HG02798 (cell line): Measurements from ENCODE around the gene SH3PXD2B.
"Not testable (repeated sequence)": the region's sequence is repeated elsewhere in the genome, so short reads cannot be mapped to it uniquely, and the experiment has no call there.

Source experiments
- ATAC-seq: cut with Tn5 transposase; IDR thresholded peaks from one replicate; pipeline ENCODE4 v1.9.1; 2021; ENCODE audit warnings: mild to moderate bottlenecking; ENCODE audit not compliant: unreplicated experiment, poor library complexity

The SH3PXD2B gene

DNA sequence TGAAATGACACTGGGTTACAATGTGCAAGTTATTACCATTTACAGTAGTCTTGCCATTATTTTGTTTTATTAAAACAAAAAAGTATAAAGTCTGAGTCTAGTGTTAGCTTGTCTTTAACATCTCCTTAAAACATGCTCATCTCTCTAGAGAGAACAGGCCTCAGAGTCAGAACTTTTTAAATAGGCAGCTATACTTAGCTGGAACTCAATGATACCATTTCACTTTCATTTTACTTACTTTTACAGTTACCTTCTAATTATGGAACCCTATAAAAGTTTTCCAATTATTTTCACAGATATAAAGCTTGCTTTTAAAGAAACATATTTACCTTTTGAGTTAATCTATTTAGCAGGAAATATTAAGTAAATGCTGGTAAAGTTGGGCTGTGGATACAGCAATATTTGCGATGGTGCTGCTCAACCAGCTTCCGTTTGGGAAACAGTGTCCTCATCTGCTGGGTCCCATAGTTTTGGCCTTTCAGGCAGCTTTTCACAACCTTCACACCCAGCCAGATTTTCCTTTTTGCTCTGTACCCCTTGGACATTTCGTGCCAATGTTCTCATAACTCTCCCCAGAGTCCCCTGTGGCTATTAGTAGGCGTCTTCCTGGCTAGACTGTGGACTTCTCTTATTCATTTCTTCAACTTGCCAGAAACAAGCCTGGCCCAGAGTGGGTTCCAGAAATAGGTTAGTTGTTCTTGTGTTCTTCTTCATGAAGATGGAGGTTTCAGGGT is 134.4 kb downstream of the SH3PXD2B start:
- ATAC-seq, result no peak

GRCh38 chr5:172315587-172316493 is 138.5 kb downstream of the SH3PXD2B start:
- ATAC-seq, result peak; percentile 54

- no peak for ATAC-seq
Observed at GRCh38 chr5:172313915-172314314, 140.4 kb downstream of the SH3PXD2B start.

- no peak for ATAC-seq
Observed at GRCh38 chr5:172312286-172312685, 142.0 kb downstream of the SH3PXD2B start.

GRCh38 chr5:172311605-172312004 is 142.7 kb downstream of the SH3PXD2B start:
- no peak for ATAC-seq

DNA sequence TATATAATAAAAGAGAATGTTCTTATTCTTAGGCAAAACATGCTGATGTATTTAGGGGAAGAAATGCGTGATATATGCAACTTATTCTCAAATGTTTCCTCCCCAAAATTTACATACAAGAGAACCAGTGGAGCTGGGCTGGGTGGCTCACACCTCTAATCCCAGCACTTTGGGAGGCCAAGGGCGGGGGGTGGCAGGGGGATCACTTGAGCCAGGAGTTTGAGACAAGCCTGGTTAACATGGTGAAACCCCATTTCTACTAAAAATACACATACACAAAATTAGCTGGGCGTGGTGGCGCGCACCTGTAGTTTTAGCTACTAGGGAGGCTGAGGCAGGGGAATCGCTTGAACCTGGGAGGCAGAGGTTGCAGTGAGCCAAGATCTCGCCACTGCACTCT is 143.3 kb downstream of the SH3PXD2B start:
- ATAC-seq, result no peak

GRCh38 chr5:172305380-172305779 is 148.9 kb downstream of the SH3PXD2B start:
- ATAC-seq, result no peak

DNA sequence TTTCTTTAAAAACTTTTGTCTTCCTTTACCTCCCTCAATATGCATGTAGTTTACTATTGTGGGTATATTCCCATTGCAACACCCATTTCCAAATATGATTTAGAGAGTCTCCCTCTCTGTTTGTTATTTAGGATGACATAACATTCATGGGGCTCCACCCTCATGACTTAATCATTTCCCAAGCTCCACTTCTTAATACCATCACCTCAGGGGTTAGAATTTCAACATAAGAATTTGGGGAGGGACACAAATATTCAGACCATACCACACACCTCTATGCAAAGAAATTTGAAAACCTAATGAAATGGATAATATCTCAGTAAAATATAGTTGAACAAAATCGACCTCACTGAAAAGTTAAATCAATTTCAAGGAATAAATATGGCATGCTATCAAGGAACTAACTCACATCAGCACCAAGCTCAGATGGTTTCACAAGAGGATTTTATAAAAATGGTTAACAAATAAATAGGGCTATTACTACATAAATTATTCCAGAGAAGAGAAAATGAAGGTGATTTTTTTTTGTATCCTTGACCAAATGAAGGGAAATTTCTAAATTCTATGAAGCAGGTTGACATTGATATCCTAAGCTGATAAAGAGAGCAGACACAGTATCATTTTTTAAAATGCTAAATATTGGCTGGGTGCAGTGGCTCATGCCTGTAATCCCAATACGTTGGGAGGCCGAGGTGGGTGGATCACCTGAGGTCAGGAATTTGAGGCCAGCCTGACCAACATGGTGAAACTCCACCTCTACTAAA is 150.6 kb downstream of the SH3PXD2B start:
- ATAC-seq, result no peak

DNA sequence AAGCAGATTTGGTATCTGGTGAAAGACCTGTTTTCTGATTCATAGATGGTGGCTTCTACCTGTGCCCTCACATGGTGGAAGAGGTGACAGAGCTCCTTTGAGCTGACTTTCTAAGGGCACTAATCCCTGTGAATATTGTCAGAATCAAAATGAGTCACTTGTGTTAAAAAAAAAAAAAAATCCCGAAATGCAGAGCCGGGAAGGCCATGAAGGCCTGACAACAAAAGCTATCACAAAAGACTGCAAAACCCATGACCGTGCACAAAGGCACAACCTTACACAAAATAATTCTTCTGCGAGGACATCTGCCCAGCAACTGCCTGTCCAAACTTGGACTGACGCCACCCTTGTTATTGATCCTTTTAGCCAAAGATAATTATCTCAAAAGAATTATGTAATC is 151.2 kb downstream of the SH3PXD2B start:
- ATAC-seq, result no peak

- ATAC-seq, result no peak
Observed at GRCh38 chr5:172302047-172302710, 152.1 kb downstream of the SH3PXD2B start.

GRCh38 chr5:172299916-172300439 is 154.3 kb downstream of the SH3PXD2B start:
- ATAC-seq, result no peak

GRCh38 chr5:172294831-172295230 is 159.5 kb downstream of the SH3PXD2B start:
- ATAC-seq, result no peak

DNA sequence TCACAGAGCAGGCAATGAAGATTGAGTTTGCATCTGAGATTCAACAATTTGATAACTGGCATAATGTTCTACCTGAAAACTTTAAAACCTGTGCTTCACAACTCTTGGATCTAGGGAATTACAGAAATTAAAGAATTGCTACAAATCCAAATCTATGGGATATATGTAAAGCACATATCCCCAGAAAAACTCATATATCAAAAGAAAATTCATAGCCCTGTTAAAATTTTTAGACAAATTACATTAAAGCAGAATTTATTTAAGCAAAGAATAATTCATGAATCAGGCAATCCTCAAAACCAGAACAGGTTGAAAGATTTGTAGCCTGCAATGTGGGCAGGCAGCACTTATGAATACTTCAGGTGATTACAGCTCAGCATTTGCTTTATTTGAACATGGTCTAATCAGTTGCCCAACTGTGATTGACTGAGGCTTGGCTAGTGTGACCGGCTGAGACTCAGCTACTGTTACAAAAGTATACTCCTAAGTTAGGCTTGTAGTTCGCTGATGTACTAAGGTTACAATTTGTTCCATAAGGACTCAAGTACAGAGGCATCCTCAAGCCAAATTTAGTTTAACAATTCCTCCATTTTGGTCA is 160.5 kb downstream of the SH3PXD2B start:
- no peak for ATAC-seq

DNA sequence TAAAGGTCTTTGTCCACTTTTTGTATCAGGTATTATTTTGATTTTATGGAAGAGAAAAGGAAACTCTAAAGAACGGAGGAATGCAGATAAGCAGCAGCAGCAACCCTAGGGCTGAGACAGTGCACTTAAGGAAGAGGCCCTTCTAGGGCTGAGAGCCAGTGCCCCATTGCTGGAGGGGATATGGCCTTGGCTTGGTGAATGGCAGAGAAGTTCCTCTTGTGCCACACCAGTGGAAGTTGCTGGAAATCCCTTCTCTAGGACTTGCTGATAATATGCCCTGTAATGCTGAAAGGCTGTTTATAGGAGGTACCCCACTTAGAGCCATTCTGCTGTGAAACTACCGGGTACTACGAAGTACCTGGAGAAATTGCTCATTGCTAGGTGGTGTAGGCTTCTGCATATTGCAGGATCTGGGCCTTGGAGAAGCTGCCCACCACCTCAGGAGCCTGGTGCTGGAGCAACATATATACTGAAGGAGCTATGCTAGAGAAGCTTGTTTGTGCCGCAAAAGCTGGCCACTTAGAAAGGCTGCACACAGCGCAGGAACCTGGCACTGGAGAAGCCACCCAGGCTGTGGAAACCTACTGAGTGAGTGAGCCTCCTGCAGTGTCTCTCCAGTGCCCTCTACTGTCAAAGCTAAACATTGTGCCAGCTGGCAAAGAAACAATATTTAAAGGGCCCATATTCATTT is 161.1 kb downstream of the SH3PXD2B start:
- ATAC-seq, result peak; percentile 91

- ATAC-seq, result not testable (repeated sequence)
Observed at GRCh38 chr5:172291837-172292236, 162.5 kb downstream of the SH3PXD2B start.

DNA sequence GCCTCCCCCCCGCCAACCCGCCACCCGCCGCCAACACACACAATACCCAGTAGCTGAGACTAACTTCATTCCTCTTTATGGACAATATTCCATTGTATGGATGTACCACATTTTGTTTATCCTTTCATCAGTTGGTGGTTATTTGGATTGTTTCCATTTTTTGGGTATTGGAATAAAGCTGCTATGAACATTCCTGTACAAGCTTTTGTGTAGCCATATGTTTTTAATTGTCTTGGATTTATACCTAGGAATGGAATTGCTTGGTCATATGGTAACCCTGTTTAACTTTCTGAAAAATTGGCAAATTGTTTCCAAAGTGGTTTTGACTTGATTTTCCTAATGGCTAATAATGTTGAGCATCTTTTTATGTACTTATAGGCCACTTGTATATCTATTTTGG is 165.9 kb downstream of the SH3PXD2B start:
- no peak for ATAC-seq

- not testable (repeated sequence) for ATAC-seq
Observed at GRCh38 chr5:172287140-172287539, 167.2 kb downstream of the SH3PXD2B start.

DNA sequence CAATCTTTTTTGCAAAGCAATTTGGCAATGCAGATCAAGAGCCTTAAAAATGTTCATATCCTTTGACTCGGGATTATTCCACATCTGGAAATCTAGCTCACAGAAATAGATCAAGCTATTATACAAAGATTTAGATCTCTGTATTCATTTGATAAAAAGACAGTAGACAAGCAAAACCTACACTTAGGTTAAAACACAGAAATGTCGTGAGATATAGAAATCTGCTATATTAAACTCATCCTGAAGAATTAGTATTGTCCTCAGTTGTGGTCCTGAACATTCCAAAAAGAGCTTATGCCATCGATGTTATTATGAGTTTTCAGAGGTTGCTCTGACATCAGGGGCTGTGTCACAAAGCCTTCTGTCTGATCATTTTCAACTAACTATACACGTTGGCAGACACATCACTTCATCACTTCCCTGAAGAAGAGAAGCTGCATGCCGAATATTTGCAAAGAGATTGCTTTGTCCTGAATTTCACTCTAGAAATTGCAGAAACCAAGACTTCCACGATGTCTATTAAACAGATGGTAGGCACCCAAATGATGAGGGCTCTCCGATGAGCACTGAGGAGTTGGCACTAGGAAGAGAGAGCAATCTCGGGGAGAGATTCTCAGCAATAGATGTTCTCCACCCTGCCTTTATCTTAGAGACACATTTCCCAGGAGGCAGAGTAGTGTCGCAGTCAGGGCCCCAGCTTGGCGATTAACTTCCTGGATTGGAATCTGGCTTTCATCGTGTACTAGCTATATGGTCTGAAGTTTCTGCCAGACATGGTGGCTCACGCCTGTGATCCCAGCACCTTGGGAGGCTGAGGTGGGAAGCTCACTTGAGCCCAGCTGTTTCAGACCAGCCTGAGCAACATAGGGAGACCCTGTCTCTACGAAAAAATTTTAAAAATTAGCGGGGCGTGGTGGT is 168.8 kb downstream of the SH3PXD2B start:
- no peak for ATAC-seq
